Suprapubic skin (tissue), 4 donors: ENCODE measurements around the gene DUOX2. TPM values are rescaled to one million over a fixed set of nuclear protein-coding genes. Genes with fewer than 3 reads are reported as not detected.

ENCODE experiments used
- DNase-seq, 2 donors: peaks; one replicate each; pipeline ENCODE4 v3.0.0-alpha.2; 2019; ENCODE audit warnings: low spot score in 2 of 2
- H3K27ac ChIP-seq: fragments of 200-600 bp; sonication (generic); one replicate; pipeline ENCODE4 v1.5.1; 2019
- H3K27me3 ChIP-seq: fragments of 200-600 bp; sonication (generic); one replicate; pipeline ENCODE4 v1.5.1; 2019
- H3K36me3 ChIP-seq: fragments of 200-600 bp; sonication (generic); one replicate; pipeline ENCODE4 v1.5.1; 2019
- H3K4me1 ChIP-seq: fragments of 200-600 bp; sonication (generic); one replicate; pipeline ENCODE4 v1.5.1; 2019
- H3K4me3 ChIP-seq: fragments of 200-600 bp; sonication (generic); one replicate; pipeline ENCODE4 v1.5.1; 2019; ENCODE audit warnings: mild to moderate bottlenecking
- H3K9me3 ChIP-seq: fragments of 200-600 bp; sonication (generic); one replicate; pipeline ENCODE4 v1.5.1; 2019
- EP300 ChIP-seq: sonication (generic); formaldehyde crosslinking; IDR thresholded peaks from one replicate; pipeline ENCODE4 v1.6.1; 2017; ENCODE audit warnings: antibody characterized with exemption
- POLR2A ChIP-seq, 2 donors: fragments of 450-650 bp; IDR thresholded peaks; one replicate each; pipeline ENCODE4 v1.6.1; 2017; ENCODE audit warnings: antibody characterized with exemption in 2 of 2, mild to moderate bottlenecking in 2 of 2, moderate library complexity in 2 of 2
- POLR2AphosphoS5 ChIP-seq, 3 donors: sonication (generic); formaldehyde crosslinking; IDR thresholded peaks; one replicate each; pipeline ENCODE4 v1.6.1; 2017; ENCODE audit warnings: antibody characterized with exemption in 3 of 3
- WGBS: methylation state at CpG from one replicate; pipeline ENCODE4 v1.1.5; 2018; 5-methylcytosine and 5-hydroxymethylcytosine counted together
- total RNA-seq, 4 donors: library from RNA; depleted of rRNA; stranded (reverse); fragments of >200 nt; gene quantifications; one replicate each; pipeline ENCODE4 v1.1.0, GENCODE V29; 2016
- TF ChIP-seq, protein P1 (sequence below), 2 donors: fragments of 200-600 bp in 1 of 2; fragments of 450-650 bp in 1 of 2; sonication (generic) in 1 of 2; IDR thresholded peaks; one replicate each; pipeline ENCODE4 v1.5.1; 2016 to 2019; ENCODE audit warnings: antibody characterized with exemption in 2 of 2, mild to moderate bottlenecking in 1 of 2, moderate library complexity in 1 of 2

DUOX2 gene
- total RNA-seq, 4 donors from 2014 or later, result 2.3 to 32.6 (median 6.9) TPM

DNA sequence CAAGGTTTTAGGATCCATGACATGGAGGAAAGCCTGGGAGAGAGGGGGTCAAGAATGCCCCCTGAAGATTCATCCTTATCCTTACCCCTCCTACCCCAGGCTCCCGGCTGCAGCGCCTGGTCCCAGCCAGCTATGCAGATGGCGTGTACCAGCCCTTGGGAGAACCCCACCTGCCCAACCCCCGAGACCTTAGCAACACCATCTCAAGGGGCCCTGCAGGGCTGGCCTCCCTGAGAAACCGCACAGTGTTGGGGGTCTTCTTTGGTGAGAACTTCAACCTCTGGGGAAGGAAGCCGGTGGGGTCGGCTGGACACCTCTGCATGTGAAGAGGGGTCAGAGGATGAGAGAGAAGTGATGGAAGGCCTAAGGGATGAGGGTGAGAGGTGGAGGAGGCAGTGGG, 20.1 kb upstream of the DUOX2 start:
- no peak overlapping the region for H3K4me3 ChIP-seq
- H3K27me3 ChIP-seq, result peaks cover 26% of the 10 kb centered on the region
- peaks cover 11% of the 10 kb centered on the region for H3K36me3 ChIP-seq
- H3K27ac ChIP-seq, result no peak overlapping the region
- H3K9me3 ChIP-seq, result no peaks in the 10 kb centered on the region
- TF ChIP-seq POLR2AphosphoS5 (IDR thresholded peaks at IDR 0.05) (no peak), POLR2A (IDR thresholded peaks at IDR 0.05) (no peak), EP300 (no peak)
- TF ChIP-seq, protein P1, sequence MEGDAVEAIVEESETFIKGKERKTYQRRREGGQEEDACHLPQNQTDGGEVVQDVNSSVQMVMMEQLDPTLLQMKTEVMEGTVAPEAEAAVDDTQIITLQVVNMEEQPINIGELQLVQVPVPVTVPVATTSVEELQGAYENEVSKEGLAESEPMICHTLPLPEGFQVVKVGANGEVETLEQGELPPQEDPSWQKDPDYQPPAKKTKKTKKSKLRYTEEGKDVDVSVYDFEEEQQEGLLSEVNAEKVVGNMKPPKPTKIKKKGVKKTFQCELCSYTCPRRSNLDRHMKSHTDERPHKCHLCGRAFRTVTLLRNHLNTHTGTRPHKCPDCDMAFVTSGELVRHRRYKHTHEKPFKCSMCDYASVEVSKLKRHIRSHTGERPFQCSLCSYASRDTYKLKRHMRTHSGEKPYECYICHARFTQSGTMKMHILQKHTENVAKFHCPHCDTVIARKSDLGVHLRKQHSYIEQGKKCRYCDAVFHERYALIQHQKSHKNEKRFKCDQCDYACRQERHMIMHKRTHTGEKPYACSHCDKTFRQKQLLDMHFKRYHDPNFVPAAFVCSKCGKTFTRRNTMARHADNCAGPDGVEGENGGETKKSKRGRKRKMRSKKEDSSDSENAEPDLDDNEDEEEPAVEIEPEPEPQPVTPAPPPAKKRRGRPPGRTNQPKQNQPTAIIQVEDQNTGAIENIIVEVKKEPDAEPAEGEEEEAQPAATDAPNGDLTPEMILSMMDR (IDR thresholded peaks at IDR 0.05), result no peak
- WGBS, result 99% methylated on average over 7 of the region's 7 CpGs
- no peak for DNase-seq
- peaks cover 41% of the 10 kb centered on the region for H3K4me1 ChIP-seq

DNA sequence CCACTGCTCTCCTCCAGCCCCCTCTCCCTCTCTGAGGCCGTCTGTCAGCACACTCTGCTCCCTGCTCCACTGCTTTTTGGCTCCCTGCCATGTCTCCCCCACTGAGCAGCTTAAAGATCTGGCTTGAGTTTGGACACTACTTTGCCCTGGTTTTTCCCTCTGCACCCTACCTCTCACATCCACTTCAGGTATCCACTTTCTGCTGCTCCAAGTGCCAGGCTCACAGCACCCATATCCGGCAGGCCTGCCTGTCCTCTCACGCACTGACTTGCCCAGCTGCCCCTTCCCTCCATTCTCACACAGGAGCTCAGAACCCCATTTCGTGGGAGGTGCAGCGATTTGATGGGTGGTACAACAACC, 19.6 kb upstream of the DUOX2 start:
- WGBS, result 42% methylated on average over 5 of the region's 5 CpGs
- Histone ChIP-seq H3K4me3 (no peak overlapping the region), H3K36me3 (peaks cover 7% of the 10 kb centered on the region), H3K27me3 (peaks cover 27% of the 10 kb centered on the region), H3K27ac (no peak overlapping the region), H3K4me1 (peaks cover 45% of the 10 kb centered on the region), H3K9me3 (no peaks in the 10 kb centered on the region)
- TF ChIP-seq, protein P1 (IDR thresholded peaks at IDR 0.05), result no peak
- no peak for DNase-seq

DNA sequence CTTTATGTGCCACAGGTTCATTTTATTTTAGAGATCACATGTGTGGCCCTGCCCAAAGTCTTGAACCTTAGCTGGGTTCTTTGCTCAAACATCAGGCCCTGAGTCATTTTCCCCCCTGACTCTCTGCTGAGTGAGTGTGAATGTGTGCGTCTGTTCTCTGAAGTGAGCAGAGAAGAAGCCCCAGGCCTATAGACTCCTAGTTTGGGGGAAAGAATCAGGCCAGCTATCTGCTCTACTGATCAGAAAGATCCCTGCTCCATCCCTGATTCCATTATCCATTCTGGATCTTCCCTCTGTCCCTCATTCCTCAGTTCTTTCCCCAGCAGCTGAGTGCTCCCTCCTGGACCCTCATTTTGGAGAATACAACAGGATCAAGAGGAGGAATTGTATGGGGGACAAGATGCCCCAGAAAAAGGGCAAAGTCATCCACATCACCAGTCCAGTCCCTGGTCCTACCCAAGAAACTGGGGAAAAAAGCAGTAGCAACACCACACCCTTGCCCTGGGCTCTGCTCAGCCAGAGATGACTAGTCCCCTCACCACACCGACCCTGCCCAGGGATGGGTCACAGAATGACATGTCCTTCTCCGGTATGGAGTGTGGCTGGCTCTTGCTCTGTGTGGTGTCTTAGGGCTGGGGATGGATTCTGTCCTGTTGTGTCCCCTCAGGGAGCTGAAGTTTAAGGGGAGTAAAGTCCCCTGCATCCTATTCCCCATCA, 19.0 kb upstream of the DUOX2 start:
- peaks cover 45% of the 10 kb centered on the region for H3K4me1 ChIP-seq
- no peak overlapping the region for H3K4me3 ChIP-seq
- 45% methylated on average over 3 of the region's 3 CpGs for WGBS
- H3K36me3 ChIP-seq, result peaks cover 4% of the 10 kb centered on the region
- DNase-seq, result no peak
- no peak overlapping the region for H3K27ac ChIP-seq
- H3K27me3 ChIP-seq, result peaks cover 27% of the 10 kb centered on the region
- H3K9me3 ChIP-seq, result no peaks in the 10 kb centered on the region
- TF ChIP-seq POLR2AphosphoS5 (IDR thresholded peaks at IDR 0.05) (no peak), EP300 (no peak), POLR2A (IDR thresholded peaks at IDR 0.05) (no peak)
- TF ChIP-seq, protein P1 (IDR thresholded peaks at IDR 0.05), result no peak

DNA sequence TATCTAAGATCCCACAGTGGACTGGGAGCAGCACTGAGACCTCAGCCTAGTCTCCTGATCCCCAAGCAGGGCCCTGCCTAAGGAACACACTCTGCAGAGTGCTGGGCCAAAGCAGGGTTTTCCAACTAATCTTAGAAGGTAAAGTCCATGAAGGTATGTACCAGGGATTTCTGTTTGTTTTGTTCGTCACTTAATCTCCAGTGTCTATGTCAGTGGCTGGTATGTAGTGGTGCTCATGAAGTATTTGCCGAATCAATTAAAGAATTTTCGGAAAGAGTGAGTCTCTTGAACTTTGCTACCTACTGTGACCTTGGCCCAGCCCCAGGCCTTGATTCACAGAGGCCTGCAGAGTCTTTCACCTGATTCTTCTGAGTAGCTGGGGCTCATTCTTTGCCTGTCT, 17.5 kb upstream of the DUOX2 start:
- Histone ChIP-seq H3K27me3 (peaks cover 27% of the 10 kb centered on the region), H3K9me3 (no peaks in the 10 kb centered on the region), H3K27ac (no peak overlapping the region), H3K4me3 (no peak overlapping the region), H3K4me1 (peaks cover 45% of the 10 kb centered on the region), H3K36me3 (no peaks in the 10 kb centered on the region)
- TF ChIP-seq EP300 (no peak), POLR2AphosphoS5 (IDR thresholded peaks at IDR 0.05) (no peak), POLR2A (IDR thresholded peaks at IDR 0.05) (no peak)
- TF ChIP-seq, protein P1 (IDR thresholded peaks at IDR 0.05), result no peak
- DNase-seq, result no peak
- WGBS, result 91% methylated on average over 3 of the region's 3 CpGs

DNA sequence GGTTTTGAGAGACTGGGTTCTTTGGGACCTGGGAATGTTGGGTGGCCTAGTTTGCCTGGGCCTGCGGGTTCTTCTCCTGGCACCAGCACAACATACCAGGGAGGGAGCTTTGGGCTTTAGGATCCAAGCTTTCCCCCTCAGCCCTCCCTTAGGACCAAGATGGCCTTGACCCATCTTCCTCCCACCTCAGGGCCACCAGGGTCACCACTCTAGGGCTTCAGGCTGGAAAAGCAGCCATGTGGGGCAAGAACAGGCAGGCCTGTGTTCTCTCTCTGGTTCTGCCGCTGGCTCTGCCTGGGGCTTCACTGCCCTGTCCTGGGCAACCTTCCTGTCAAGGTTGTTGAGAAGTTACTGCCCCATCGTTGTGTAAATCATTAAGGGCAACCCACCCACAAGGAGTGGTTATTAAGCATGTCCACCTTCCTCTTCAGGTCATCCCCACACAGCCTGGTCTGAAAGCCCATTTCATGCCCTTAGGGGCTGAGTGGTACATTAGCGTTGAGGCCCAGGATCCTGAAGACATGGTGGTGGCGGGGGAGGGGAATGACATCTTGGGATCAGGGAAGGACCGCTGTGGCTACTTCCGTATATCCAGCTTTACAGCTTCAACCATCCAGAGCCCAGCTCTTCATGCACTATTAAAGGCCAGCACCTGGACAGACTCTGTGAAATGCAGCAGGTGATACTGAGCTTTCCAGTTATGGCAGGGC, 16.5 kb upstream of the DUOX2 start:
- H3K27me3 ChIP-seq, result peaks cover 27% of the 10 kb centered on the region
- peaks cover 45% of the 10 kb centered on the region for H3K4me1 ChIP-seq
- H3K36me3 ChIP-seq, result no peaks in the 10 kb centered on the region
- TF ChIP-seq POLR2AphosphoS5 (IDR thresholded peaks at IDR 0.05) (no peak), EP300 (no peak), POLR2A (IDR thresholded peaks at IDR 0.05) (no peak)
- TF ChIP-seq, protein P1 (IDR thresholded peaks at IDR 0.05), result no peak
- WGBS, result 57% methylated on average over 4 of the region's 7 CpGs
- H3K4me3 ChIP-seq, result peak overlapping the region; percentile 58
- DNase-seq, result no peak
- H3K27ac ChIP-seq, result peak overlapping the region; percentile 72
- no peaks in the 10 kb centered on the region for H3K9me3 ChIP-seq
